Measurements from ENCODE around the gene FEM1A.

GRCh38 chr19:4843647-4843965 is 52.1 kb downstream of the FEM1A start:
- TF ChIP-seq CTCF (IDR thresholded peaks at IDR 0.05) (no peak), POLR2A (IDR thresholded peaks at IDR 0.05) (no peak)

Measured in right lobe of liver (tissue), 4 donors.